IMR-90 (cell line): ENCODE data around the gene GRM5. TPM values are rescaled to one million over a fixed set of nuclear protein-coding genes. Genes with fewer than 3 reads are reported as not detected.

Source experiments
- ATAC-seq: fragments of 200-7000 bp; cut with Tn5 transposase; 2 replicates; pipeline ENCODE4 v1.9.1; 2020; ENCODE audit warnings: low read depth, mild to moderate bottlenecking, moderate library complexity
- BruUV-seq: library from RNA; stranded (reverse); fragments of 400-500 nt; replicated peaks from 2 replicates; lab custom pipeline; 2021; lab: Mats Ljungman, UMichigan
- CTCF ChIA-PET: fragments of 300-600 bp; formaldehyde crosslinking; extraction: SDS; loops from one replicate; lab custom pipeline; 2021; ENCODE audit warnings: antibody characterized with exemption; lab: Yijun Ruan, JAX
- POLR2A ChIA-PET: fragments of 300-600 bp; sonication (Branson Sonifier 250); formaldehyde crosslinking; loops from one replicate; lab custom pipeline; 2022; ENCODE audit warnings: antibody characterized with exemption; ENCODE audit not compliant: unreplicated experiment; lab: Charles Lee
- DNase-seq: peaks from one replicate; pipeline ENCODE4 v3.0.0; 2013
- H2AFZ ChIP-seq: replicated peaks from 2 replicates; pipeline ENCODE3; 2013; ENCODE audit warnings: low read length, mild to moderate bottlenecking; ENCODE audit not compliant: poor library complexity
- H2AK5ac ChIP-seq: 2 replicates; pipeline ENCODE4 v1.6.1; 2013; ENCODE audit warnings: low read depth, low read length, inconsistent platforms
- H2AK9ac ChIP-seq: replicated peaks from 2 replicates; pipeline ENCODE3; 2013; ENCODE audit warnings: mild to moderate bottlenecking, low read depth, low read length, moderate library complexity; ENCODE audit not compliant: poor library complexity
- H2BK120ac ChIP-seq: 2 replicates; pipeline ENCODE4 v1.6.1; 2013; ENCODE audit warnings: low read depth, low read length, inconsistent platforms
- H2BK15ac ChIP-seq: 3 replicates; pipeline ENCODE4 v1.6.1; 2013; ENCODE audit warnings: low read depth, low read length, inconsistent platforms
- H2BK20ac ChIP-seq: 2 replicates; pipeline ENCODE4 v1.6.1; 2013; ENCODE audit warnings: low read depth, mild to moderate bottlenecking, inconsistent platforms, low read length, moderate library complexity
- H2BK5ac ChIP-seq: 2 replicates; pipeline ENCODE4 v1.6.1; 2013; ENCODE audit warnings: mild to moderate bottlenecking, low read depth, low read length, inconsistent platforms; ENCODE audit not compliant: poor library complexity, severe bottlenecking
- H3K14ac ChIP-seq: replicated peaks from 2 replicates; pipeline ENCODE4 v1.6.1; 2013; ENCODE audit warnings: low read depth, low read length, inconsistent platforms
- H3K18ac ChIP-seq: 2 replicates; pipeline ENCODE4 v1.6.1; 2013; ENCODE audit warnings: low read depth, low read length, control low read depth
- H3K23ac ChIP-seq: 2 replicates; pipeline ENCODE4 v1.6.1; 2013; ENCODE audit warnings: low read depth, low read length, inconsistent platforms
- H3K27ac ChIP-seq: 2 replicates; pipeline ENCODE4 v1.5.1; 2013; ENCODE audit warnings: mild to moderate bottlenecking, control low read depth, low read length; ENCODE audit not compliant: insufficient read depth
- H3K27me3 ChIP-seq: 2 replicates; pipeline ENCODE4 v1.6.1; 2013; ENCODE audit warnings: low read length; ENCODE audit not compliant: control insufficient read depth, insufficient read depth
- H3K36me3 ChIP-seq: 2 replicates; pipeline ENCODE4 v1.6.1; 2013; ENCODE audit warnings: low read length, mixed read lengths; ENCODE audit not compliant: control insufficient read depth, insufficient read depth
- H3K4ac ChIP-seq: 2 replicates; pipeline ENCODE4 v1.6.1; 2013; ENCODE audit warnings: low read depth, low read length, inconsistent platforms
- H3K4me1 ChIP-seq: 2 replicates; pipeline ENCODE4 v1.6.1; 2013; ENCODE audit warnings: low read length, mixed read lengths; ENCODE audit not compliant: control insufficient read depth, insufficient read depth
- H3K4me2 ChIP-seq: 2 replicates; pipeline ENCODE4 v1.6.1; 2013; ENCODE audit warnings: low read depth, mild to moderate bottlenecking, control low read depth, low read length, moderate library complexity
- H3K4me3 ChIP-seq: 2 replicates; pipeline ENCODE4 v1.5.1; 2013; ENCODE audit warnings: low read depth, mild to moderate bottlenecking, control low read depth, low read length, moderate library complexity; ENCODE audit not compliant: insufficient read depth
- H3K56ac ChIP-seq: 2 replicates; pipeline ENCODE4 v1.6.1; 2013; ENCODE audit warnings: low read length, inconsistent platforms; ENCODE audit not compliant: insufficient read depth; ENCODE audit errors: extremely low read depth
- H3K79me1 ChIP-seq, 2 experiments: 2 replicates each; pipeline ENCODE4 v1.6.1; 2013; ENCODE audit warnings: low read length in 2 of 2, inconsistent platforms in 1 of 2, low read depth in 1 of 2
- H3K9ac ChIP-seq: 2 replicates; pipeline ENCODE4 v1.6.1; 2013; ENCODE audit warnings: low read depth, low read length, control low read depth
- H3K9me1 ChIP-seq: 2 replicates; pipeline ENCODE4 v1.6.1; 2013; ENCODE audit warnings: low read length, inconsistent platforms; ENCODE audit not compliant: insufficient read depth
- H3K9me3 ChIP-seq: 2 replicates; pipeline ENCODE4 v1.6.1; 2013; ENCODE audit warnings: low read length; ENCODE audit not compliant: control insufficient read depth, insufficient read depth
- H4K20me1 ChIP-seq: 2 replicates; pipeline ENCODE4 v1.6.1; 2013; ENCODE audit warnings: low read length, inconsistent platforms; ENCODE audit not compliant: insufficient read depth
- H4K5ac ChIP-seq: 2 replicates; pipeline ENCODE4 v1.6.1; 2013; ENCODE audit warnings: mild to moderate bottlenecking, low read depth, low read length, control low read depth
- H4K8ac ChIP-seq, 2 experiments: 2 replicates each; pipeline ENCODE4 v1.6.1; 2013; ENCODE audit warnings: low read depth in 2 of 2, low read length in 2 of 2, control low read depth in 1 of 2, inconsistent platforms in 1 of 2
- H4K91ac ChIP-seq: 2 replicates; pipeline ENCODE4 v1.6.1; 2013; ENCODE audit warnings: low read depth, low read length, inconsistent platforms; ENCODE audit not compliant: insufficient read depth
- BHLHE40 ChIP-seq: fragments of 150-350 bp; IDR thresholded peaks from 2 replicates; pipeline ENCODE4 v1.6.1; 2016; ENCODE audit warnings: mild to moderate bottlenecking, low read depth, low read length
- CEBPB ChIP-seq: IDR thresholded peaks from 2 replicates; pipeline ENCODE4 v1.6.1; 2012; ENCODE audit warnings: low read depth, low read length, improper control_type of control experiment
- MAFK ChIP-seq: IDR thresholded peaks from 2 replicates; pipeline ENCODE4 v1.6.1; 2012; ENCODE audit warnings: low read depth, low read length, improper control_type of control experiment
- MXI1 ChIP-seq: IDR thresholded peaks from 2 replicates; pipeline ENCODE4 v1.6.1; 2012; ENCODE audit warnings: low read depth, mild to moderate bottlenecking, low read length, moderate library complexity, borderline replicate concordance
- NFE2L2 ChIP-seq: fragments of 150-350 bp; IDR thresholded peaks from 2 replicates; pipeline ENCODE4 v1.6.1; 2016; ENCODE audit warnings: low read depth, mild to moderate bottlenecking, low read length
- WGBS, 2 experiments: methylation state at CpG; one replicate each; pipeline versions ENCODE4 v1.1.5 to v1.1.7; 2013; ENCODE audit warnings: missing lambda C conversion rate in 2 of 2; ENCODE audit not compliant: insufficient read length in 1 of 2; ENCODE audit errors: extremely low coverage in 2 of 2; 5-methylcytosine and 5-hydroxymethylcytosine counted together
- dilution Hi-C: fragments of 300-500 bp; cut with HindIII; formaldehyde crosslinking; loops from one replicate; pipeline ENCODE4 v1.14.3; 2018; ENCODE audit warnings: low sequenced_read_pairs; ENCODE audit not compliant: unreplicated experiment
- in situ Hi-C: fragments of 300-500 bp; cut with MboI; formaldehyde crosslinking; loops from 3 replicates; pipeline ENCODE4 v1.14.3; 2019; ENCODE audit warnings: low sequenced_read_pairs, inconsistent platforms, mixed read lengths
- intact Hi-C: fragments of 100-400 bp; cut with micrococcal nuclease; formaldehyde crosslinking; loops from 2 replicates; pipeline ENCODE4 v1.10.0; 2022
- polyA plus RNA-seq, 3 experiments: library from polyadenylated mRNA; depleted of rRNA; stranded (reverse); fragments of >200 nt; gene quantifications; 2 replicates each; pipeline ENCODE4 v1.2.3, GENCODE V29; 2012; ENCODE audit warnings: low replicate concordance in 1 of 3
- total RNA-seq: library from RNA; depleted of rRNA; stranded (reverse); fragments of >200 nt; gene quantifications from 2 replicates; pipeline ENCODE4 v1.2.3, GENCODE V29; 2012

The GRM5 gene
- total and polyA plus RNA-seq, 2 of the 4 experiments (the other 2 are of a cell fraction): under 0.01 TPM

GRCh38 chr11:88469561-88470225 lies 596.1 kb downstream of the GRM5 start:
- no peak overlapping the region for H3K27ac ChIP-seq
- ChIA-PET CTCF (no interaction called here), POLR2A (no interaction called here)
- no peak overlapping the region for H2AK9ac ChIP-seq
- H3K36me3 ChIP-seq: no peaks in the 10 kb centered on the region
- dilution Hi-C loops: no loop called here
- intact Hi-C loops: no loop called here
- 0% methylated on average over 2 of the region's 6 CpGs; no CpG with 5 or more reads in 1 of the 2 experiments for WGBS, 2 experiments
- no peak overlapping the region for H3K4me3 ChIP-seq
- no peak overlapping the region for H2AK5ac ChIP-seq
- no peak overlapping the region for H3K9ac ChIP-seq
- H3K56ac ChIP-seq: 0 out of 2 replicates have a peak overlapping the region, but pooled peaks have one; percentile 16
- in situ Hi-C loops: no loop called here
- no peaks in the 10 kb centered on the region for H3K9me1 ChIP-seq
- peak overlapping the region; percentile 39 for H2BK5ac ChIP-seq
- DNase-seq: peak; percentile 36
- no peaks in the 10 kb centered on the region for H3K9me3 ChIP-seq
- H3K79me1 ChIP-seq: no peaks in the 10 kb centered on the region
- H3K27me3 ChIP-seq: no peaks in the 10 kb centered on the region
- peak; percentile 77 for ATAC-seq
- H2AFZ ChIP-seq: no peak overlapping the region
- H2BK15ac ChIP-seq: no peak overlapping the region
- peak overlapping the region; percentile 76; the same call in 1 of the 2 replicates for H3K18ac ChIP-seq
- no peak overlapping the region for H4K5ac ChIP-seq
- no peak overlapping the region for H4K91ac ChIP-seq
- H3K4me1 ChIP-seq: peaks cover 2% of the 10 kb centered on the region; the same call in 1 of the 2 replicates
- no TSS peak for BruUV-seq
- peak overlapping the region; percentile 58; the same call in 1 of the 2 replicates for H3K14ac ChIP-seq
- TF ChIP-seq MXI1: no peak
- TF ChIP-seq NFE2L2: no peak
- TF ChIP-seq CEBPB: no peak
- peak; percentile 40; the same call in 1 of the 2 replicates for TF ChIP-seq MAFK
- no peak for TF ChIP-seq BHLHE40
- peak overlapping the region; percentile 70; the same call in 1 of the 2 replicates for H2BK20ac ChIP-seq
- peak overlapping the region; percentile 77; the same call in 1 of the 2 replicates for H3K4me2 ChIP-seq
- H4K20me1 ChIP-seq: no peaks in the 10 kb centered on the region
- H3K23ac ChIP-seq: 0 out of 2 replicates have a peak overlapping the region, but pooled peaks have one; percentile 37
- peak overlapping the region in 1 of 2 experiments; percentile 25; a peak in 1 of 4 replicates for H4K8ac ChIP-seq
- peak overlapping the region; percentile 35; the same call in 1 of the 2 replicates for H3K4ac ChIP-seq
- no peak overlapping the region; the same call in 1 of the 2 replicates for H2BK120ac ChIP-seq
